RCC 7860 (cell line): ENCODE data around the gene RTP5.

Experiments
- DNase-seq: peaks from one replicate; pipeline ENCODE4 v3.0.0-alpha.2; 2015; ENCODE audit warnings: low spot score
- FAIRE-seq: peaks from 2 replicates; lab custom pipeline; 2012; peaks lifted over from hg19 to GRCh38; lab: Jason Lieb, UNC

Gene RTP5

DNA sequence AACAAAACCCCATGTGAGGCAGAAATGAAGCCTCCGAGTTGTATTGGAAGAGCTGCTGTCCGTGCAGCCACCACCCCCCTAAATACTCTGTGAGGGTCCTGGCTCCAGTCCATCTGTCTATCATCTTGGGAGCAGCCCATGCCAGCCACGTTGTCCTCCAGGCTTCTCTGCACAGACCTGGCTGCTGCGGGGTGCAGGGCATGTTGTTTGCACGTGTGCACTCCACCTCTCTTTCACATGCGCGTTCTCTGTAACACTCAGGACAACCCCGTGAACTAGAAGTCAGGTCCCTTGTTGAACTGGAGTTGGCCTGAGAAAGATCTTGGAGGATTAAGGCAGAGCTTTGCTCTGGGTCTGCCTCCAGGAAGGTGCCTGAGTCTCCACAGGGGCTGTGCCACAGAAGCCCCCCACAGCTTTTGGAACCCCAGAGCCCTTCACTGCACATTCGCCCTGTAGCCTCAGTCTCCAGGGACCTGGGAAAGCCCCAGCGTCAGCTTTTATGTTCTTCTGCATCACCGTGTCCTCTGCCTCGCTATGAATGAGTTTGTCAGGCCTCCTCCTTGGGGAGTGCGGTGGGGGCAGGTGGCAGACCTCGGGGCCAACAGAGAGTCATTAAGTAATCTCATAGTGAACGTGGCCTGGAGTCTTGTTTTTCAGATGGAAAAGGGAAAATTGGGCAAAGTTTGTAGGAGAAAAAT is 16.6 kb downstream of the RTP5 start:
- no peak for FAIRE-seq

DNA sequence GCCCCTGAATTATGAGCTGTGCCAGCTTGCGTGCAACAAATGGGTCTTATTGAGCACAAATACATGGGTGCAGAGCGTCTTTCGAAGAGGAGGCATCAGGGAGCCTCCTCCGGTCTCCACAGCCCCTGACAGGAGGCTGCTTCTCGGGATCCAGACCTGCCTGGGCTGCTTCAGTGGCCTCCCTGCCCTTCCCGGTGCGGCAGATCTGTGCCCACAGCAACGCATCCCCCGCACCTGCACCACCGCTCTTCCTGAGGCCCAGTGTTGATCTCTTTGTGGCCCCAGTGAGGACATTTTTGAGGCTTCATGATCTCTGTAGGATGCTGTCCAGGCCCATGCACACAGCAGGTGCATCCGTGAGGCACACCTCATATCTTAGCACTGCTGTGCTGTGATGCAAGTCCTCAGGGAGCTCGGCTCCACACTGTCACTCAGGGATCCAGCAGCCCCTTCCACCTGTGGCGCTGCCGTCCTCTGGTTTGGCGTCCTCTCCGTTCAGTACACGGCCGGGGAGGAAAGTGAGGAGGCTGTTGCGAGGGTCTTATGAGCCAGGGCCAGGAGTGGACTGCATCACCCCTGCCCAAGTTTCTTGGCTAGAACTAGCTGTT is 17.4 kb downstream of the RTP5 start:
- FAIRE-seq (no peak), DNase-seq (no peak)

More for the DNA sequence above, 16.6 kb downstream of the RTP5 start:
- DNase-seq, result no peak

DNA sequence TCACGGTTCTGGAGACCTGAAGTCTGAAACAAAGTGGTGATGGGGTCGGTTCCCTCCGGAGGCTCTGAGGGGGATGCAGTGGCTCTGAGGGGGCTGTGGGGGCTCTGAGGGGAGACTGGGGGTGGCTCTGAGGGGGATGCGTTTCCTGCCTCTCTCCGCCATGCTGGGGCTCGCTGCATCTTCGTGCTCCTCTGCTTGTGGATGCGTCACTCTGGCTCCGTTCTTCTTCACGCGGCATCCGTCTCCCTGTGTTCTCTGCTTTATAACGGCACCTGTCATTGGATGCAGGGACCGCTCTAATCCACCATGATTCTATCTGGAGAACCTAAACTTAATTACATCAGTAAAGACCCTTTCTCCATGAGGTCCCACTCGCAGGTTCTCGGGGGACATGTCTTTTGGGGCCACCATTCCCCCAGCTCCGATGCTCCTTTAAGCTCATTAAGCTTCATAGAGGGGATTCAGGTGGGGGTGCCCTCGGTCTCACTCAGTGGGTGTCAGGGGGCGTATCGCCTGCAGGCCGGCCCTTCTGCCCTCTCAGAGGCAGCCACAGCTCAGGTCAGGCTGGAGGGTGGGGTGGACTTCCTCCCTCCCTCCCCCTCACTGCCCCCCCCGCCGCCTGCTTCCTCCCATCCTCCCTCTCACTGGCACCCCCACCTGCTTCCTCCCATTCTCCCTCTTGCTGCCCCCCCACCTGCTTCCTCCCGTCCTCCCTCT is 18.4 kb downstream of the RTP5 start:
- DNase-seq (no peak), FAIRE-seq (no peak)

DNA sequence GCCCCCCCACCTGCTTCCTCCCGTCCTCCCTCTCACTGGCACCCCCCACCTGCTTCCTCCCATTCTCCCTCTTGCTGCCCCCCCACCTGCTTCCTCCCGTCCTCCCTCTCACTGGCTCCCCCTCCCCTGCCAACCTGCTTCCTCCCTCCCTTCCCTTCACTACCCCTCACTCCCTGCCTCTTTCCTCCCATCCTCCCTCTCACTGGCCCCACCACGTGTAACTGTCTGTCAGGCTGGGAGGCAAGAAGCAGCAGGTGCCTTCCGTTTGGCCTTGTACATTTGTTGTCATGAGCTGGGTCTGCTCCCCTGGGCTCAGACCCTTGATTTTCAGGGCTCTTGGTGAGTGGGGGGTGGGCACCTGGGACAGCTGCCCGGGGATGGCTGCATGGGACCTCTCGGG is 19.1 kb downstream of the RTP5 start:
- FAIRE-seq (no peak), DNase-seq (no peak)

DNA sequence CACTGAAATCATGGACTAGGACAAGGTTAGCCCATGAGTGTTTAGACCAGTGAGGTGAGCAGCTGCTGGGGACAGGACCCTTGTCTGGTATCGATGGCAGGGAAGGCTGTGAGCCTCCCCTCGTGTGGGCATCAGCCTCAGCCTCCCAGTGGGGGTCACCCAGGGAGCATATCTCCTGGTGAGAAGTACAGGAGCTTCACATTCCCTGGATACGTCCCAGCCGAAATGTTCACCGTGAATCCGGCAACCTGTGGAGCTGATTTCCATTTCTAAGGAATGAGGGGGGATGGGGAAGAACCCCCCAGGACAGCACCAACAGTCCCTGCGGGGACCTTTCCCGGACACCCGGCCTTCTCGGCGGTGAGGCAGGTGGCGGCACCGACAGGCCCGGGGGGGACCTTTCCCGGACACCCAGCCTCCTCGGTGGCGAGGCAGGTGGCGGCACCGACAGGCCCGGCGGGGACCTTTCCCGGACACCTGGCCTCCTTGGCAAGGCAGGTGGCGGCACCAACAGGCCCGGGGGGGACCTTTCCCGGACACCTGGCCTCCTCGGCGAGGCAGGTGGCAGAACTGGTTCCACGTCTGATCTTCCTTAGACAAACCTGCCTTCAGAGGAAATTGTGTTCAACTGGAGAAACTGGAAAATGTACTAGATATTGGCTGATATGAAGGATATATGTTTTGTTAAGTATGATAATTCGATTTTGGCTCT is 21.2 kb downstream of the RTP5 start:
- no peak for FAIRE-seq
- no peak for DNase-seq

DNA sequence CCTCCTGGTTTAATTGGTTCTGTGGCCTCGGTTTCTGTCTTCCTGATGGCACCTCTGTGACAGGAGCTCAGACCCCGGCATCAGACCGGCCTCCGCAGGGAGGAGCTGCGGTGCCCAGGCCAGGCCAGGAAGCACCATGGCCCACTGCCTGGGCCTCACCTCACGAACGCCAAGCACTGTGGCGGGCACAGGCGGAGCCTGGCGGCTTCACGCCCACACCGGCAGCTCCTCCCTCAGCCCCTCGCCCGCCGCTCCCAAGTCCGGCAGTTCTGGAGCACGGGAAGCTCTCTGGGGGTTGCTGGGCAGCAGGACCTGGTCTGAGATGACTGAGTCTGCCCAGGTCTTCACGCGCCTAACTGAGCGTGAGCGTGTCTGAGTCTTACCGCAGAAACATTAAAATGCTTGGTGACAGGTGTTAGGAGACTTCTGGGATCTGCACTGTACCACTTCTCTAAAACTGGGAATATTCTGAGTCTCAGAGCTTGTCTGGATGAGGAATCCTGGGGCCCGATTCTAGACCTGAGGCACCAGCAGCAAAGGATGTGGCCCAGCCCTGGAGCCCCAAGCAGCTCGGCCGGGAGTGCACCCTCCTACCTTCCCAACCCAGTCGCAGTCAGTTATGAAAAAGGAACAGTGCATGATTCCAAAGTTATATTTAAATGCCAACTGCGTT is 21.9 kb downstream of the RTP5 start:
- no peak for FAIRE-seq
- DNase-seq, result no peak

DNA sequence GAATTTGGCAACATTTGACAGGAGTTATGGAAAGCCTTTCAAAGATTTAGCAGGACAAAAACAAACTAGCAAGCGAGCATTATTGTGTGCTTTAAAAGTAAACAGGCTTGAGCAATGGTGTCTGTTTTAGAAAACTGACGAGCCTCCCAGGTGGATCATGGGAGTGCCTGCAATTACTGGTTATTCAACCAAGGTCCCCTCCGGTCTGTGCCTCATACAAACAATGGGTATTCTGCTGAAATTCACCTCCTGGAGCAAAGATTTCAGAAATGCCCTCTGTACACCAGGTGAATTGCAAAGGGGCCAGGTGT is 22.4 kb downstream of the RTP5 start:
- FAIRE-seq (no peak), DNase-seq (no peak)

DNA sequence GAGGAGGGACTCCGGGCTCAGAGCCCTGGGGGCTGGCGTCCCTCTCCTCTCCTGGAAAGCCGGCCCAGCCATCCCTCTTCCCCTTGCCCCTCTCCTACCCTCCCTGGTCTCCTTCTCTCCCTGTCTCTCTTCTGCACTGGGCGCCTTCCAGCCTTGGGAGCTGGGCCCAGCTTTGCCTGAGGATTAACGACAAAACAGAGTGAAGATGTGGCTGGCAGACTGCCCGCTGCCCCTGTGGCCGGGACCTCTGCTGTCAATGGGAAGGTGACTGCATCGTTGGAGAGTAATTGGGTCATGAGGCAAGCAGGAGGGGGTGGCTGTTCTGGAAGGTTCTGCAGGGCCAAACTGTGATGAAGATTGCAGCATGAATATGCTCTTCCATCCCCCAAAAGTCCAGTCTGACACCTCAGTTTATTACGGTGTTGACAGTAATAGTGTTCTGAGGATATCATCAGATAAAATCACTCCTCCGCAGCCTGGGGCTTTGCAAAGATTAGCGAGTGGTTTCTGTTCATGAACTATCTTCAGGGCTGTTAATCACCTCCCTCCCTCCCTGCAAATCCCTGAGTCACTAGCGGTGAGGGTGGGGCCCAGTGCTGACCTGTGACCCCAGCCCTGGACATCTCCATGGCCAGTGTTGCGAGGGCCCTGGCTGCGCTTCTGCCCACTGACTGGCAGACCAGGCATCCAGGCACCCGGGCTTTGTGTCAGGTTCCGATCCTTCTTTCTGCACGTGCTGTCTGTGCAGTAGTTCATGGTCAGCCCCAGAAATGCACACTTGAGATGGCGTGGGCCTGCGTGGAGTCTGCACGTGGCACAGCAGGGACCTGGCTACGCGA is 23.0 kb downstream of the RTP5 start:
- DNase-seq, result no peak

DNA sequence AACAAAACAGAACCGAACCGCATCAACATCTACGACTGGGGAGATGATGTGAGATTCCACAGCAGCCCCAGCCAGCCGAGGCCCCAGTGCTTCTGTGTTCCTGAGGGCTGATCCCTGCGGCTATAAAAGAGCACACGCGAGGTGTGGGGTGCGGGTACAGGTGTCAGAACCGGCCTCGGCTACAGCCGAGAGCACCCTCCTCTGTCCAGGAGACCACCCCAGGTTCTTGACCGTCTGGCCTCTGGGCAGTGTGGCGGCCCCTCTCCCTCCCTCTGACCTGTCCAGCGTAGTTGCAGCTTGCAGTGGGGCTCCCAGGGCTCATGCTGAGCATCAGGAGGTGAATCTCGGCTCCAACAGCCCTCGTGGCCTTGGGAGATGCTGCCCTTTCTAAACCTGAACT is 23.7 kb downstream of the RTP5 start:
- no peak for FAIRE-seq

More for the DNA sequence above, 23.0 kb downstream of the RTP5 start:
- no peak for FAIRE-seq

DNA sequence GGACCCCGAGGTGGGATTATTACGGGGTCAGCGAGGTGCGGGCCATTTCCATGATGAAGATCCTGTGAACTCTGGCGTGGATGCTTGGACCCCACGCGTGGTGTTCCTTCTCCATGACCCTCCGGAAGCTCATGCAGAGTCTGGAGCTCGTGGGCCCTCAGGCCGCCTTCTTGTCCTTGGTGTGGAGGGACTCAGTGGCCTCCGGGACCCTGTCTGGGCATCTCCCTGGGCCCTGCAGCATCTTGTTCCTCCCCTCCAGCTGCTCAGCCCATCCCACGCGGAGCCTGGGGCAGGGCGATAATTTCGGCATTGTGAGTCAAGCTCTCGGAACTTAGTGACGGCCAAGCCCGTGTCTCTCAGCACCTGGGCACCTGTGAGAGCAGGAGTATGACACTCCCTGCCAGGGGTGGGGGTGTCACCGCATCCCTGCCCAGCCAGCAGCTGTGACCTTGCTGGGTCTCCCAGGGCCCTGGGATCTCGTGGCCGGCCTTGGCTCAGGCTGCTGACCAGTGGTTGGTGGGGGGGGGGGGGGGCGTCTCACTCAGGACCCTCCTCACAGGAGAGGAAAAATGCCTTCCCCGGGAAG is 24.6 kb downstream of the RTP5 start:
- no peak for DNase-seq
- FAIRE-seq, result no peak

More for the DNA sequence above, 23.7 kb downstream of the RTP5 start:
- no peak for DNase-seq

DNA sequence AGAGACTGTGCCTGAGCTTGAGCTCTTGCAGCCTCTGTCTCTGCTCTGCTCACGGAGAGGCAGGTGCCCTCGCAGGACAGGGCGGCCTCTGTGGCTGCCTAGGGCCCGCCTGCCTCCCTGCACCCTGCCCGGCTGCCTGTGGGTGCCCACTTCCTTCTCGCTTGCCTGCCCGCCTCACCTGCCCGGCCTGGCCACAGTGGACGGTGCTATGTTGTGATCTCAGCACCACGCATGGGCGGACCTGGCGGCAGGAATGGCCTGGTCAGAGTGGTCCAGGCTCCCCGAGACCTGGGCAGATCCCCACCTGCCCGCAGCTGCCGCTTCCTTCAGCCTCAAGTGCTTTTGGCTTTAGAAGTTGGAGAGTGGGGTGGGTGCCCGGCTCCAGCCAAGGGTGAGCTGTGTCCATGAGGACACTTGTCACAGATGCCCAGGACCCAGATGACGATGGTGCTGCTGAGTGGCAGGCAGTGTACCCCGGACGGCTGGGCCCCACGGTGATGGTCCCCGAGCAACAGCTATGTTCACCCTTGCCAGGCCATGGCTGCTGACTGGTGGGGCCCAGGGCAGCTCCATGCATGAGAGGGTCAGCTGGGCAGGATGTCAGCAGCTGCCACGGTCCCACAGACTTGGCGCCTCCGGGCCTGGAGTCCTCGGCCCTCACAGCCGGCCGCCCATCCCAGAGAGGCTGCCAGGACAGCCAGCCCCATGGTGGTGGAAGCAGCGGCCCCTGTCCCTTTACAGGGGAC is 25.3 kb downstream of the RTP5 start:
- DNase-seq (no peak), FAIRE-seq (no peak)

DNA sequence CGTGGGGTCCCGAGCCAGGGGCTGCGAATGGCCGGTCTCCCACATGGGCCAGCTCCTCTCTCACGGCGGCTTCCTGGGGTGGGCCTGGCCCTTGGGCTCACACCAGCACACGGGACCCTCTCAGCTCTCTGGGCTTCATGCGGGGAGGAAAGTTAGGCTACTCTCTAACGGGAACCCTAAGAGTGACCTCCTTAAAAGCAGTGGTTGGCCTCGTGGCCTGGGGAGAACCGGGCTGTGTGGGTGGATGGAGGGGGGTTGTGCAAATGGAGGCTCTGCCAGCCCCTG is 25.8 kb downstream of the RTP5 start:
- FAIRE-seq (no peak), DNase-seq (no peak)

DNA sequence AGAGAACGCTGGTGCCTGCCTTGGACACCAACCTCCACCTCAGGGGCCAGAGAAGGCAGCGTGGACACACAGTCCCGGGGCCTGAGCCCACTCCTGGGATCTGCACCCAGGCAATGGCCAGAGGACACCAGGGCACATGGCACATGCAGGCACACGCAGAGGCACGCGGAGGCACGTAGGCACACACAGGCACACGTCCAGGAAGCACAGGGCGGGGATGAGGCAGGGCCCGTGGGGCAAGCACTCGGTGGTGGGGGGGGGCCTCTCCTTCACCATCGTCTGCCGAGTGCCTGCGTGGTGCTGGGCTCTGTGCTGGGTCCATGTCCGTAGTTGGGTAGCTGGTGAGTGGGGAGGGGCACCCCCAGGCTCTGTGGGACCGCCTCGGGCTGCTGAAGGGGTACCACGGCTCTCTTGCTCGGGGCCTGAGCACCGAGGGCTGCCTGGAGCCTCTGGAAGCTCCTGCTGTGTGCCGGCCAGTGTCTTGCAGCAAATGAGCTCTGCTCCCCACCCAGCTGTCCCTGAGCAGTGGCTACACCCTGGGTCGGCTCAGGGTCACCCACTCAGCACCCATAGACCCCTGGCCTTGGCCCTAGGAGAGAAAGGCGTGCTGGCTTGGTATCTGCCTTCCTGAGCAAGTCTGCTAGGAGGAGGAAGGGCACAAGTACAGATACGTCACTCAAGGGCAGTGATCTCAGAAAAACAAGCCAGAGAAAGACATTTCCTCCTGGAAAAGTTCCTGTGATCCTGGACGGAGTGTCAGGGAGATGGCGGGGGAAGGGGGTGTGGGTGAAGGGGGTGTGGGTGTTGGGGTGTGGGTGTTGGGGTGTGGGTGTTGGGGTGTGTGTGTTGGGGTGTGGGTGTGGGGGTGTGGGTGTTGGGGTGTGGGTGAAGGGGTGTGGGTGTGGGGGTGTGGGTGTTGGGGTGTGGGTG is 26.4 kb downstream of the RTP5 start:
- no peak for DNase-seq
- no peak for FAIRE-seq

DNA sequence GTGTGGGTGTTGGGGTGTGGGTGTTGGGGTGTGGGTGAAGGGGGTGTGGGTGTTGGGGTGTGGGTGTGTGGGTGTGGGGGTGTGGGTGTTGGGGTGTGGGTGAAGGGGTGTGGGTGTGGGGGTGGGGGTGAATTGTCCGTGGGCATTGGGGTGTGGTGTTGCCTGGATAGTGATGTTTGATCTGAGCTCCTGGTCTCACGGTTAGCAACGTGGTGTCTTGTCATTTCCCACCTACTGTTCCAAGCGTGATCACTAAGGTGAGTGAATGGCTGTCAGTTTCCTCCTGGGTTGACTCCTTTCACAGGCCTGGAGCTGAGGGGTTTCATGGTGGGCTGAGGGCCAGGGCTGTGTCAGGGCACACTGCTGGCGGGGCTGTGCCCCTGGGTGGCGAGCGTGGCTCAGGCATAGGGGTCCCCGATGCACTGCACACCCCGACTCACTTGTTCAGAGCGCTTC is 27.2 kb downstream of the RTP5 start:
- no peak for FAIRE-seq

DNA sequence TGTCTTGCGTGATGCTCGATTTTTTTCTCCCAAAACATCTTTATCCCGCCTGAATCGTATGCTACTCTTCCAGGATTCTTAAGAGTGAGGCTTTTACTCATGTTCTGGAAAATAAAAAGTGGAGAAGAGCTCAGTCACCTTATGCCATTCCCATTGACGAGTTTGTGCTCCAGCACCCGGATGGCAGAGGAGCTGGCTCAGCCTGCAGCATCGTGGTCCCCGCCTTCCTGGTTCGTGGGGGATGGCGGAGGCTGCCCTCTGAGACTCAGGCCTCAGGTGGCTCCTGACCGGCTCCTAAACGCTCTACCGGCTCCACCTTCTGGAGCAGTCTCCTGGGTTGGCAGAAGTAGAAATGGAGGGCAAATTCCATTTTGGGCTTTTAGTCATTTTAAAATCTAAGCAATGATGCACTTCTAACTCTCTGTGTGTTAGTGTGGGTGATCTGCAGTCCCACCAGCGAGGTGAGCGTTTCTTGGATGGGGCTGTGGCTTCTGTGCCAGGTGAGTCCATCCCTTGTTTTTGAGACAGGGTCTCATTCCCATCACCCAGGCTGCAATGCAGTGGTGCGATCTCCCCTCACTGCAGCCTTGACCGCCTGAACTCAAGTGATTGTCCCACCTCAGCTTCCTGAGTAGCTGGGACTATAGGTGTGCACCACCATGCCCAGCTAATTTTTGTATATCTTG is 27.8 kb downstream of the RTP5 start:
- DNase-seq (no peak), FAIRE-seq (no peak)

More for the DNA sequence above, 27.2 kb downstream of the RTP5 start:
- no peak for DNase-seq

DNA sequence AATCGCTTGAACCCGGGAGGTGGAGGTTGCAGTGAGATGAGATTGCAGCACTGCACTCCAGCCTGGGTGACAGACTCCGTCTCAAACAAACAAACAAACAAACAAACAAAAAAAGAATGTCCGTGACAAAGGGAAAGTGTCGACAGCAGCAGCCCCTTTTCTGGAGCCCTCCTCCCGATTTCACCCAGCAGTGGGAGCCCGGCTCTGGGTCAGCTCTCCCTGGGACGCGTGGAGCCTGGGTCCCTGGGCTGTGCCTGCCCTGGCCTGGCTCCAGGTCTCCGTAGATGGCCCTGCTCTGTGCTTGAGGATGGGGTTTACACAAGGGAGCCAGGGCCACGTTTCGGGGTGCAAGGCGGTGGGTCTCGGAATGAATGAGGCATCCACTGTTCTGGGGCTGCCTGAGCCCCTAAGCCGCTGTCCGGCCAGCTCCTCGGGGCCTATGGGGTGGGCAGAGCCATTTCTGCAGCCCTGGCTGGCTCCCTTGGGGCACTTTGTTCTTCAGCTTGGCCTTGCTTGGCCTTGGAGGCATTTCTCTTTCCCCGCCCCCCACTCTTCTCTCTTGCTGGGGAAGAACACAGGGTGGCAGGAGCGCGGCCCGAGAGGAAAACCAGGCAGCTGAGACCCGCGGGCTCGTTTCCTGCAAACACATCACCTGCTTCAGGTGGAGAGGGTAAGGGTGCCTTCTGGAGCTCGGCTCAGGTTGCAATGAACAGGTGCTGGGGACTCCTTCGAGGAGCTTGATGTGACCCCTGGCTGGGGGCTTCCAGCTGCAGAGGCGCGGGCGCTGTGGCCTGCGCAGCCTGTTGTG is 29.1 kb downstream of the RTP5 start:
- no peak for FAIRE-seq

More for the DNA sequence above, 29.1 kb downstream of the RTP5 start:
- DNase-seq, result no peak
